ENCODE data around the gene CLPTM1.
"Not testable (repeated sequence)": the region's sequence is repeated elsewhere in the genome, so short reads cannot be mapped to it uniquely, and the experiment has no call there.

The CLPTM1 gene

GRCh38 chr19:44954649-44955504, at the start of gene CLPTM1:
TSS of gene CLPTM1 (plus strand) at chr19:44955380. CDS start at chr19:44955396, 16 bp downstream.
- DNase-seq = peak; percentile 96

GRCh38 chr19:44905437-44906160, 49.6 kb upstream of the CLPTM1 start, which contains the start of gene APOE:
TSS of gene APOE (plus strand) at chr19:44905796. CDS start at chr19:44906625, 829 bp downstream.
- no peak for DNase-seq

DNA sequence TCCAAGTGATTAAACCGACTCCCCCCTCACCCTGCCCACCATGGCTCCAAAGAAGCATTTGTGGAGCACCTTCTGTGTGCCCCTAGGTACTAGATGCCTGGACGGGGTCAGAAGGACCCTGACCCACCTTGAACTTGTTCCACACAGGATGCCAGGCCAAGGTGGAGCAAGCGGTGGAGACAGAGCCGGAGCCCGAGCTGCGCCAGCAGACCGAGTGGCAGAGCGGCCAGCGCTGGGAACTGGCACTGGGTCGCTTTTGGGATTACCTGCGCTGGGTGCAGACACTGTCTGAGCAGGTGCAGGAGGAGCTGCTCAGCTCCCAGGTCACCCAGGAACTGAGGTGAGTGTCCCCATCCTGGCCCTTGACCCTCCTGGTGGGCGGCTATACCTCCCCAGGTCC, 47.6 kb upstream of the CLPTM1 start:
- DNase-seq = no peak

DNA sequence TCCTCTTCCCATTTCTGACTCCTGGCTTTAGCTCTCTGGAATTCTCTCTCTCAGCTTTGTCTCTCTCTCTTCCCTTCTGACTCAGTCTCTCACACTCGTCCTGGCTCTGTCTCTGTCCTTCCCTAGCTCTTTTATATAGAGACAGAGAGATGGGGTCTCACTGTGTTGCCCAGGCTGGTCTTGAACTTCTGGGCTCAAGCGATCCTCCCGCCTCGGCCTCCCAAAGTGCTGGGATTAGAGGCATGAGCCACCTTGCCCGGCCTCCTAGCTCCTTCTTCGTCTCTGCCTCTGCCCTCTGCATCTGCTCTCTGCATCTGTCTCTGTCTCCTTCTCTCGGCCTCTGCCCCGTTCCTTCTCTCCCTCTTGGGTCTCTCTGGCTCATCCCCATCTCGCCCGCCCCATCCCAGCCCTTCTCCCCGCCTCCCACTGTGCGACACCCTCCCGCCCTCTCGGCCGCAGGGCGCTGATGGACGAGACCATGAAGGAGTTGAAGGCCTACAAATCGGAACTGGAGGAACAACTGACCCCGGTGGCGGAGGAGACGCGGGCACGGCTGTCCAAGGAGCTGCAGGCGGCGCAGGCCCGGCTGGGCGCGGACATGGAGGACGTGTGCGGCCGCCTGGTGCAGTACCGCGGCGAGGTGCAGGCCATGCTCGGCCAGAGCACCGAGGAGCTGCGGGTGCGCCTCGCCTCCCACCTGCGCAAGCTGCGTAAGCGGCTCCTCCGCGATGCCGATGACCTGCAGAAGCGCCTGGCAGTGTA, 46.9 kb upstream of the CLPTM1 start:
- no peak for DNase-seq

GRCh38 chr19:44908836-44909261, 46.3 kb upstream of the CLPTM1 start:
- DNase-seq = no peak

- DNase-seq = no peak
Measured at GRCh38 chr19:44909775-44910174, 45.4 kb upstream of the CLPTM1 start.

DNA sequence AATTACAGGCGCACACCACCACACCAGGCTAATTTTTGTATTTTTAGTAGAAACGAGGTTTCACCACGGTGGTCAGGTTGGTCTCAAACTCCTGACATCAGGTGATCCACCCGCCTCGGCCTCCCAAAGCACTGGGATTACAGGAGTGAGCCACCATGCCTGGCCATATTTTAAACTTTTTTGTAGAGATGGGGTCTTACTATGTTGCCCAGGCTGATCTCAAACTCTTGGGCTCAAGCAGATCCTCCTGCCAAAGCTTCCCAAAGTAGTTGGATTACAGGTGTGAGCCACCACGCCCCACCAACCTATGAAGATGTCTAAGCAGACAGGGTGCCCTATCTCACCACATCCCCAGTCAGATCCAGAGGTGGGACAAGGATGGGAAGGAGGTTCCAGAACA, 43.3 kb upstream of the CLPTM1 start:
- DNase-seq = not testable (repeated sequence)

DNA sequence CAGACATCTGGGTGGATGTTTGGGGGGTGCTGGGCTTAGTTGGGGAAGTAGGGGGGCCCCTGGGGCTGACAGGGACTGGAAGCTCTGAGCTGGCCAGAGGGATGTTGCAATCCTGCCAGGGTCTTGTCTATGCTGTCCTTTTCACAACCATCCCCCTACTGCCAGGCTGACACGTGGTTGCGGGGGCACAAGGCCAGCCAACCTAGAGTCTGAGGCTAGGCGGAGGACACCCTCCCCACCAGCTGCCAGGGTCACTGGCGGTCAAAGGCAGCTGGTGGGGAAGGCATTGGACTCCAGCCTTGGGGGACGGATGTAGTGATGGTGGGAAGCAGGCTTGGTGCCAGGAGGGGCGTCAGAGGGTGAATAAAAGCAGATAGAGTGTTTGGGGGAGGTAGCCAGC, 42.3 kb upstream of the CLPTM1 start:
- no peak for DNase-seq

- not testable (repeated sequence) for DNase-seq
Measured at GRCh38 chr19:44913512-44914432, 41.4 kb upstream of the CLPTM1 start.

DNA sequence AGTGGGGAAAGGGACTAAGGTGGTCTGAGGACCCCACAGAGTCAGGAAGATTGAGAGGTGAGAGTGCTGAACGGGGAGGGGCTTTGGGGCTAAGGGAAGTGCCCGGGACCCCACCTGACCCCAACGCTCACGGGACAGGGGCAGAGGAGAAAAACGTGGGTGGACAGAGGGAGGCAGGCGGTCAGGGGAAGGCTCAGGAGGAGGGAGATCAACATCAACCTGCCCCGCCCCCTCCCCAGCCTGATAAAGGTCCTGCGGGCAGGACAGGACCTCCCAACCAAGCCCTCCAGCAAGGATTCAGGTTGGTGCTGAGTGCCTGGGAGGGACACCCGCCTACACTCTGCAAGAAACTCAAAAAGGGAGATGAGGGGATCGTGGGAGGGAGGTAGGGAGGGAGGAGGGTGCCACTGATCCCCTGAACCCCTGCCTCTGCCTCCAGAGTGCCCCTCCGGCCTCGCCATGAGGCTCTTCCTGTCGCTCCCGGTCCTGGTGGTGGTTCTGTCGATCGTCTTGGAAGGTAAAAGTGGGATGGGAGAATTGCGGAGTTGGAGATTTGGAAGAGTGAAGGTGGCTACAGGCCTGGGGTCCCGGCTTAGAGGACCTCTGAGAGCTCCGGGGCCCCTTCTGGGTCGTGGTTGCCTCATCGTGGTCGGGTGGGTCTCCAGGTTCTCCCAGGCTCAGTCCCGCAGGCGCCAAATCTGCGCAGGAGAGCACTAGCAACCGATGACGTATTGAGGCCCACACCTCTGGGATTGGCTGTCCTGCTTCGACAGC, 40.6 kb upstream of the CLPTM1 start, which contains the start of gene APOC1:
APOC1 (plus strand) TSS at position 176 of the 774 bp plus-strand sequence; CDS start at position 460, 284 bp downstream.
- DNase-seq = peak; percentile 57

DNA sequence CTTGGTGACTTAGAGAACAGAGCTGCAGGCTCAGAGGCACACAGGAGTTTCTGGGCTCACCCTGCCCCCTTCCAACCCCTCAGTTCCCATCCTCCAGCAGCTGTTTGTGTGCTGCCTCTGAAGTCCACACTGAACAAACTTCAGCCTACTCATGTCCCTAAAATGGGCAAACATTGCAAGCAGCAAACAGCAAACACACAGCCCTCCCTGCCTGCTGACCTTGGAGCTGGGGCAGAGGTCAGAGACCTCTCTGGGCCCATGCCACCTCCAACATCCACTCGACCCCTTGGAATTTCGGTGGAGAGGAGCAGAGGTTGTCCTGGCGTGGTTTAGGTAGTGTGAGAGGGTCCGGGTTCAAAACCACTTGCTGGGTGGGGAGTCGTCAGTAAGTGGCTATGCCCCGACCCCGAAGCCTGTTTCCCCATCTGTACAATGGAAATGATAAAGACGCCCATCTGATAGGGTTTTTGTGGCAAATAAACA, 30.9 kb upstream of the CLPTM1 start:
- no peak for DNase-seq

GRCh38 chr19:44925114-44925891, 29.9 kb upstream of the CLPTM1 start:
- no peak for DNase-seq

GRCh38 chr19:44926245-44927077, 28.7 kb upstream of the CLPTM1 start:
- not testable (repeated sequence) for DNase-seq

- no peak for DNase-seq
Measured at GRCh38 chr19:44927746-44928145, 27.4 kb upstream of the CLPTM1 start.

DNA sequence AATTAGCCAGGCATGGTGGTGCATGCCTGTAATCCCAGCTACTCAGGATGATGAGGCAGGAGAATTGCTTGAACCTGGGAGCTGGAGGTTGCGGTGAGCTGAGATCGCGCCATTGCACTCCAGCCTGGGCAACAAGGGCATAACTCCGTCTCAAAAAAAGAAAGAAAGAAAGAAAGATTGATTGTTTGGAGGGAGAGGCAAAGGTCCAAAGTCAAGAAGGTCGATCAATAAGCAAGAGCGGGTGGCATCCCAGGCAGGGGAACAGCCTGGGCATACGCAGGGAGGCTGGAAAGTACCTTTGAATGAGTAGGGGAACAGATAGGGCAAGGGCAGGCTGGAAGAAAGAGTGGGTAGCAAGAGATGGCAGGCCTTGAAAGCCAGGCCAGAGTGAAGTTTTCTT, 25.1 kb upstream of the CLPTM1 start:
- no peak for DNase-seq

DNA sequence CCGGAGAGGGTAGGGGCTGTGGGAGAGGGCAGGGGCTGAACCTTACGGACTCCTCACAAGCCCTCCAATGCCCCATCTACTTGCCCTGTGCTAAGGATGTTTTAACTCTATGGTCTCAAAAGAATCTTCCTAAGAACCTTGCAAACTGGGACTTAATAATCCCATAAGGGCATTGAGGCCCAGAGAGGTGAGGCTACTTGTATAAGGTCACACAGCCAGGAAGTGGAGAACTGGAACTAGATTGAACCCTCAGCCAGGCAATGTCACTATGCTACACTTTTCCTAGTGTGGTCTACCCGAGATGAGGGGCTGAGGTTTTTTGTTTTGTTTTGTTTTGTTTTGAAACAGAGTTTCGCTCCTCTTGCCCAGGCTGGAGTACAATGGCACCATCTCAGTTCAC, 23.6 kb upstream of the CLPTM1 start:
- no peak for DNase-seq

GRCh38 chr19:44939668-44940067, 15.5 kb upstream of the CLPTM1 start:
- no peak for DNase-seq

- DNase-seq = no peak
Measured at GRCh38 chr19:44942067-44942571, 13.1 kb upstream of the CLPTM1 start, which contains the start of gene APOC4. TSS of gene APOC4 (plus strand) at chr19:44942237. CDS start at chr19:44942278, 41 bp downstream.

GRCh38 chr19:44943801-44944249, 11.4 kb upstream of the CLPTM1 start:
- DNase-seq = no peak
